MG63 (cell line): ENCODE results near the gene USP17L12. TPM values are rescaled to one million over a fixed set of nuclear protein-coding genes. Genes with fewer than 3 reads are reported as not detected.

Experiments
- total RNA-seq: library from RNA; depleted of rRNA; stranded (reverse); fragments of >200 nt; shearing (Covaris generic); gene quantifications from 2 replicates; pipeline ENCODE4 v1.2.3, GENCODE V29; 2014; ENCODE audit warnings: low replicate concordance; rRNA removed

The USP17L12 gene
- total RNA-seq, 1 experiment from 2014 or later: not detected

Other genes starting within 250 kb of the USP17L12 start
- not detected in 2 replicates for gene FAM90A26, start 49.7 kb upstream of the USP17L12 start, total RNA-seq
- gene USP17L10, start 9.5 kb upstream of the USP17L12 start, total RNA-seq: not detected in 2 replicates
- gene USP17L11, start 4.7 kb upstream of the USP17L12 start, total RNA-seq: not detected in 2 replicates
- gene USP17L13, start 4.7 kb downstream of the USP17L12 start, total RNA-seq: not detected in 2 replicates
- not detected in 2 replicates for gene USP17L15, start 14.2 kb downstream of the USP17L12 start, total RNA-seq
- not detected in 2 replicates for gene USP17L17, start 23.7 kb downstream of the USP17L12 start, total RNA-seq
- gene USP17L18, start 28.5 kb downstream of the USP17L12 start, total RNA-seq: not detected in 2 replicates
- gene USP17L19, start 33.2 kb downstream of the USP17L12 start, total RNA-seq: not detected in 2 replicates
- gene USP17L20, start 38.0 kb downstream of the USP17L12 start, total RNA-seq: not detected in 2 replicates
- not detected in 2 replicates for gene USP17L21, start 42.7 kb downstream of the USP17L12 start, total RNA-seq
- not detected in 2 replicates for gene USP17L22, start 47.5 kb downstream of the USP17L12 start, total RNA-seq
- gene USP17L24, start 105.0 kb downstream of the USP17L12 start, total RNA-seq: not detected in 2 replicates
- gene USP17L25, start 109.8 kb downstream of the USP17L12 start, total RNA-seq: not detected in 2 replicates
- not detected in 2 replicates for gene USP17L26, start 114.5 kb downstream of the USP17L12 start, total RNA-seq
- not detected in 2 replicates for gene USP17L5, start 119.3 kb downstream of the USP17L12 start, total RNA-seq
- not detected in 2 replicates for gene USP17L27, start 124.0 kb downstream of the USP17L12 start, total RNA-seq
- not detected in 2 replicates for gene USP17L28, start 128.7 kb downstream of the USP17L12 start, total RNA-seq
- gene USP17L29, start 133.5 kb downstream of the USP17L12 start, total RNA-seq: not detected in 2 replicates
- not detected in 2 replicates for gene USP17L30, start 143.0 kb downstream of the USP17L12 start, total RNA-seq
- not detected in 2 replicates for gene DEFB131A, start 224.3 kb downstream of the USP17L12 start, total RNA-seq